Astrocyte (in vitro differentiated cells and primary cell): ENCODE data around the gene HIPK1.

Experiments used
- CTCF ChIP-seq: IDR thresholded peaks from 2 replicates; pipeline ENCODE4 v1.5.1; 2011; ENCODE audit warnings: low read depth, mild to moderate bottlenecking, inconsistent platforms, low read length, moderate library complexity; ENCODE audit not compliant: insufficient read depth
- EZH2 ChIP-seq: IDR thresholded peaks from 2 replicates; pipeline ENCODE4 v1.6.1; 2012; ENCODE audit warnings: mild to moderate bottlenecking, low read length, inconsistent platforms; ENCODE audit not compliant: insufficient read depth

DNA sequence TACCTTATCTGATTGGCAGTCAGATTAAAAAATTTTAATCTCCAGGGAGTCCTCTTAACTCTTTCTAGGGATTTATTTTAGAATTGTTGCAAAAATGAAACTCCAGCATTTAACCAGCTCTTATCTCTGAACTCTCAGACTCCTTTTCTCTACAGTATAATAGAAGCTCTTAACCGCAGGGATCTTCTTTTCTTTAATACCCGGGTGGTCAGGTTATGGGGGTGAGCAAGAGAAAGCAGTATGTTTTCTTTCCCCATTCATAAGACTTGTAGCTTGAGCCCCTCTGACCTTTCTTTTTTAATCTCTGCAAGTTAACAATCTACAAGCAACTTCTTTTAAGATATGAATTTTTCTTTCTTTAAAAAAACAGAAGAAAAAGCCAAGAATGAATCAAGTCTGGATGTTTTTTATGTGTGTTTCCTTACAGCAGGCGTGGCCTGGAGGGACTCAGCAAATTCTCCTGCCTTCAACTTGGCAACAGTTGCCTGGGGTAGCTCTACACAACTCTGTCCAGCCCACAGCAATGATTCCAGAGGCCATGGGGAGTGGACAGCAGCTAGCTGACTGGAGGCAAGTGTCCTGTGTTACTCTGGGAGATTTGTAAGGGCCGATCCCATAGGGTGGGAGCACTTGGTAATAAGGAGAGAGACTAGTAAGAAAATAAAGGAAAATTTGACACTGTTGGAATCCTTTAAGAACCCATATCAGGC, 36.7 kb downstream of the HIPK1 start:
- no peak for TF ChIP-seq CTCF
- no peak for TF ChIP-seq EZH2
